Measurements from ENCODE around the gene JADE1.

GRCh38 chr4:128809477-128810330 is at the start of gene JADE1:
- TF ChIP-seq CTCF (optimal IDR thresholded peaks at IDR 0.05 in 1 of 3, IDR thresholded peaks at IDR 0.05 in 1 of 3, conservative IDR thresholded peaks at IDR 0.05 in 1 of 3; ENCODE audit: extremely low read depth in 1 of 3, insufficient read depth in 2 of 3, low read length in 3 of 3) (peak; percentile 55 to 90 (median 75)), EZH2 (IDR thresholded peaks at IDR 0.05; ENCODE audit: low read length) (no peak)

All from keratinocyte (primary cell).